Measurements from ENCODE around the gene ATOH8. TPM values are rescaled to one million over a fixed set of nuclear protein-coding genes. Genes with fewer than 3 reads are reported as not detected.

ATOH8 gene
- total and polyA plus RNA-seq, 2 experiments from 2014 or later = 4.8 to 10.6 TPM

GRCh38 chr2:85779641-85780315, 26.0 kb downstream of the ATOH8 start:
- no peaks in the 10 kb centered on the region for H3K36me3 ChIP-seq

GRCh38 chr2:85780316-85781012, 26.7 kb downstream of the ATOH8 start:
- Histone ChIP-seq H3K36me3 (no peaks in the 10 kb centered on the region), H3K9me3 (ENCODE audit: low read depth) (no peaks in the 10 kb centered on the region), H3K4me3 (no peak overlapping the region), H3K27ac (no peak overlapping the region), H3K27me3 (no peaks in the 10 kb centered on the region), H3K4me1 (ENCODE audit: low read depth) (peaks cover 15% of the 10 kb centered on the region)
- TF ChIP-seq, protein P1, sequence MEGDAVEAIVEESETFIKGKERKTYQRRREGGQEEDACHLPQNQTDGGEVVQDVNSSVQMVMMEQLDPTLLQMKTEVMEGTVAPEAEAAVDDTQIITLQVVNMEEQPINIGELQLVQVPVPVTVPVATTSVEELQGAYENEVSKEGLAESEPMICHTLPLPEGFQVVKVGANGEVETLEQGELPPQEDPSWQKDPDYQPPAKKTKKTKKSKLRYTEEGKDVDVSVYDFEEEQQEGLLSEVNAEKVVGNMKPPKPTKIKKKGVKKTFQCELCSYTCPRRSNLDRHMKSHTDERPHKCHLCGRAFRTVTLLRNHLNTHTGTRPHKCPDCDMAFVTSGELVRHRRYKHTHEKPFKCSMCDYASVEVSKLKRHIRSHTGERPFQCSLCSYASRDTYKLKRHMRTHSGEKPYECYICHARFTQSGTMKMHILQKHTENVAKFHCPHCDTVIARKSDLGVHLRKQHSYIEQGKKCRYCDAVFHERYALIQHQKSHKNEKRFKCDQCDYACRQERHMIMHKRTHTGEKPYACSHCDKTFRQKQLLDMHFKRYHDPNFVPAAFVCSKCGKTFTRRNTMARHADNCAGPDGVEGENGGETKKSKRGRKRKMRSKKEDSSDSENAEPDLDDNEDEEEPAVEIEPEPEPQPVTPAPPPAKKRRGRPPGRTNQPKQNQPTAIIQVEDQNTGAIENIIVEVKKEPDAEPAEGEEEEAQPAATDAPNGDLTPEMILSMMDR (IDR thresholded peaks at IDR 0.05; ENCODE audit: low read depth, low read length) = no peak
- no peak for DNase-seq (ENCODE audit: low read depth in 1 of 2, low spot score in 1 of 2)

More at GRCh38 chr2:85779641-85780315, 26.0 kb downstream of the ATOH8 start:
- no peaks in the 10 kb centered on the region for H3K9me3 ChIP-seq (ENCODE audit: low read depth)
- no peak overlapping the region for H3K27ac ChIP-seq
- DNase-seq (ENCODE audit: low read depth in 1 of 2, low spot score in 1 of 2) = no peak
- TF ChIP-seq, protein P1 (IDR thresholded peaks at IDR 0.05; ENCODE audit: low read depth, low read length) = no peak
- no peak overlapping the region for H3K4me3 ChIP-seq
- peaks cover 17% of the 10 kb centered on the region for H3K4me1 ChIP-seq (ENCODE audit: low read depth)
- no peaks in the 10 kb centered on the region for H3K27me3 ChIP-seq

DNA sequence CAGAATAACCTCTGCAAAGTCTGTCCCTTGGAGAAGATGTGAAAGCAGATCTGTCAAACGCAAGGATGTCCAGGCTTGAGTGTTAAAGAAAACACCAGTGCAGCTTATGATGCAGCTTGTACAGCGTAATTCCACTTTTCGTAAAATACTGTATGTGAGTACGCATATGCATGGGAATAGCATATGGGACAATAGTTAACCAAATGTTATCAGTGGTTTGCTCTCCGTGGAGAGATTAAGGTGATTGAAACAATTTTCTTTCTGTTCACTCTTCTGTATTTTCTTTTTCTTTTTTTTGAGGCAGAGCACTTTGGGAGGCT, 27.2 kb downstream of the ATOH8 start:
- H3K4me1 ChIP-seq (ENCODE audit: low read depth) = peaks cover 20% of the 10 kb centered on the region

GRCh38 chr2:85783796-85784195, 30.0 kb downstream of the ATOH8 start:
- TF ChIP-seq, protein P1 (IDR thresholded peaks at IDR 0.05; ENCODE audit: low read depth, low read length) = no peak
- Histone ChIP-seq H3K36me3 (no peaks in the 10 kb centered on the region), H3K9me3 (ENCODE audit: low read depth) (no peaks in the 10 kb centered on the region), H3K4me3 (no peak overlapping the region), H3K27me3 (no peaks in the 10 kb centered on the region), H3K4me1 (ENCODE audit: low read depth) (peaks cover 12% of the 10 kb centered on the region), H3K27ac (no peak overlapping the region)
- DNase-seq (ENCODE audit: low read depth in 1 of 2, low spot score in 1 of 2) = no peak

More for the DNA sequence above, 27.2 kb downstream of the ATOH8 start:
- TF ChIP-seq, protein P1 (IDR thresholded peaks at IDR 0.05; ENCODE audit: low read depth, low read length) = no peak
- Histone ChIP-seq H3K27me3 (no peaks in the 10 kb centered on the region), H3K27ac (no peak overlapping the region), H3K4me3 (no peak overlapping the region), H3K9me3 (ENCODE audit: low read depth) (no peaks in the 10 kb centered on the region), H3K36me3 (no peaks in the 10 kb centered on the region)
- no peak for DNase-seq (ENCODE audit: low read depth in 1 of 2, low spot score in 1 of 2)

GRCh38 chr2:85784474-85784986, 30.7 kb downstream of the ATOH8 start:
- Histone ChIP-seq H3K27me3 (no peaks in the 10 kb centered on the region), H3K36me3 (no peaks in the 10 kb centered on the region), H3K4me1 (ENCODE audit: low read depth) (peaks cover 12% of the 10 kb centered on the region), H3K27ac (no peak overlapping the region), H3K9me3 (ENCODE audit: low read depth) (no peaks in the 10 kb centered on the region), H3K4me3 (no peak overlapping the region)
- TF ChIP-seq, protein P1 (IDR thresholded peaks at IDR 0.05; ENCODE audit: low read depth, low read length) = no peak
- DNase-seq (ENCODE audit: low read depth in 1 of 2, low spot score in 1 of 2) = no peak

All from cardiac muscle cell (in vitro differentiated cells and primary cell).